ENCODE data around the gene TP63.

The TP63 gene

DNA sequence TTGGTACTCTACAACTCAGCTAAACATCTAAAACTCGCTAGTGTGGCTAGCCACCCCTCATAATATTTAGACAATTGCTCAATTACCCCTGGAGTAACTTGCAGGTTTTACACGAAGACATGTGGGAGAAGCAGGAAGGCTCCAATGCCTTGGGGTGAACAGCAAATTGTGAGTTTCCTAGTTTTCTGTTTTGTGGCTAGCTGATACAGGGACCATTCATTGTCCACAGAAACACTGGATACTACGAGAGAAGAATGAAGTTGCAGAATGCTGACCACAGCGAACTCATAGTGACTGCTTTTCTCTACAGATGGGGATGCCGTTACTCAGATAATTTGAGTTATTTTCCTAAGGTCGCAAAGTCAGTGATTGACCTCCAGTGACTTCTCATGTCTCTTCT lies 276.6 kb downstream of the TP63 start:
- TF ChIP-seq, protein P1, sequence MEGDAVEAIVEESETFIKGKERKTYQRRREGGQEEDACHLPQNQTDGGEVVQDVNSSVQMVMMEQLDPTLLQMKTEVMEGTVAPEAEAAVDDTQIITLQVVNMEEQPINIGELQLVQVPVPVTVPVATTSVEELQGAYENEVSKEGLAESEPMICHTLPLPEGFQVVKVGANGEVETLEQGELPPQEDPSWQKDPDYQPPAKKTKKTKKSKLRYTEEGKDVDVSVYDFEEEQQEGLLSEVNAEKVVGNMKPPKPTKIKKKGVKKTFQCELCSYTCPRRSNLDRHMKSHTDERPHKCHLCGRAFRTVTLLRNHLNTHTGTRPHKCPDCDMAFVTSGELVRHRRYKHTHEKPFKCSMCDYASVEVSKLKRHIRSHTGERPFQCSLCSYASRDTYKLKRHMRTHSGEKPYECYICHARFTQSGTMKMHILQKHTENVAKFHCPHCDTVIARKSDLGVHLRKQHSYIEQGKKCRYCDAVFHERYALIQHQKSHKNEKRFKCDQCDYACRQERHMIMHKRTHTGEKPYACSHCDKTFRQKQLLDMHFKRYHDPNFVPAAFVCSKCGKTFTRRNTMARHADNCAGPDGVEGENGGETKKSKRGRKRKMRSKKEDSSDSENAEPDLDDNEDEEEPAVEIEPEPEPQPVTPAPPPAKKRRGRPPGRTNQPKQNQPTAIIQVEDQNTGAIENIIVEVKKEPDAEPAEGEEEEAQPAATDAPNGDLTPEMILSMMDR (IDR thresholded peaks at IDR 0.05; ENCODE audit: low read depth, low read length), result no peak

DNA sequence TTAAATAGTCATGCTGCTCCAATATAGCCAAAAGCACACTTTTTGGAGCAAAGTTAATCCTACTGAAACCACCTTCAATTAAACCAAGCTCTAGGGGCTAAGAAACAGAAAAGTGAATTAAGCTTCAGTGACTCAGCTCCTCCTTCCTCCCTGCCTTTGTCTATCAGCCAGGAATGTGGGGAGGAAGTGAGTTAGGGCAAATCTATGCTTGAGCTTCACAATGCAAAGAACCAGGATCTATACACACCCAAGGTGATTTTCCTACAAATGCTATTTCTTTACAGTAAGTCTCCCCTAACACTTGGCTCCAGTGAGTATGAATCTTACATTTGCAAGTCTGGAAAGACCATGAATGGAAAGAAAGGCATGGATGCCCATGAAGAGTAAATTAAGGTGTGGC lies 277.5 kb downstream of the TP63 start:
- TF ChIP-seq, protein P1 (IDR thresholded peaks at IDR 0.05; ENCODE audit: low read depth, low read length), result no peak
- DNase-seq (ENCODE audit: extremely low read depth, low read depth), result no peak

More for the DNA sequence above, 276.6 kb downstream of the TP63 start:
- no peak for DNase-seq (ENCODE audit: extremely low read depth, low read depth)

GRCh38 chr3:189909139-189909538 lies 277.9 kb downstream of the TP63 start:
- TF ChIP-seq, protein P1 (IDR thresholded peaks at IDR 0.05; ENCODE audit: low read depth, low read length), result no peak
- DNase-seq (ENCODE audit: extremely low read depth, low read depth), result no peak

GRCh38 chr3:189909573-189909972 lies 278.4 kb downstream of the TP63 start:
- TF ChIP-seq, protein P1 (IDR thresholded peaks at IDR 0.05; ENCODE audit: low read depth, low read length), result no peak
- DNase-seq (ENCODE audit: extremely low read depth, low read depth), result no peak

DNA sequence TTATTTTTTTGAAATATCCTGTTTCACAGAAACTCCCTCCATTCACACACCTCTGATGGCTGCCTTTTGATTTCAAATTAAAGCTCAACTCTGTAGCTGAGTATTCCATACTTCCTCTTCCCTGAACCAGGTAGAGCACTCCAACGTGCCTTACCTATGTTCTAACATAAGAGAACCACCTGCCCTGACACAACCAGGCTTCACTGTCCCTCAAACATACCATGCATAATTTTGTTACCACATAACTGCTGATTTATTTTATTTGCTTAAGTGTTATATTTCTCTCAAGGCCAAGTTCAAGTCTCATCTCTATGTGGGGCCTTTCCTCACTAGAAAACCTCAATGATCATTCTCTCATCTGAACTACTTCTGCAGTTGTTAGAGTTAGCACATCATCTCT lies 279.8 kb downstream of the TP63 start:
- TF ChIP-seq, protein P1 (IDR thresholded peaks at IDR 0.05; ENCODE audit: low read depth, low read length), result no peak
- DNase-seq (ENCODE audit: extremely low read depth, low read depth), result no peak

DNA sequence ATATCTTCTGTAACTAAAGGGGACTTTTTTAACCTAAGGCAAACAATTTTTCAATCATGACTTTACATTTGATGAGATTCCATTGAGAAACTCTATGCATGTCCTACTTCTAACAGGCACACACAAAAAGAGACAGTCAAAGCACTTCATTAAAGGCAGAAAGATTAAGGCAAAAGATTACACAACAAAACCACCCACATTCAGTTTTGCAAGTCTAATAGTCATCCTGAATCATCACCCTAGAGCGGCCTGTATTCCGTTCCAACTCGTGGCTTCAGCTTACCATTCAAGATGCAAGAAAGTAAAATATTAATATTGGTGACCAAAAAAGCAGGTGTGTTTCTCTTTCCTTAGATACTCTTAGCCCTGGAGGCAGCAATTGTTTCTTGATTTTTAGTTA lies 283.6 kb downstream of the TP63 start:
- TF ChIP-seq, protein P1 (IDR thresholded peaks at IDR 0.05; ENCODE audit: low read depth, low read length), result no peak

GRCh38 chr3:189921770-189922169 lies 290.6 kb downstream of the TP63 start:
- TF ChIP-seq, protein P1 (IDR thresholded peaks at IDR 0.05; ENCODE audit: low read depth, low read length), result no peak
- DNase-seq (ENCODE audit: extremely low read depth, low read depth), result no peak

More for the DNA sequence above, 283.6 kb downstream of the TP63 start:
- peak; percentile 65 for DNase-seq (ENCODE audit: extremely low read depth, low read depth)

Data from AG09319 (cell line).